DMS53 treated with DMSO at 0.1 percent for 48 hours (cell line): ENCODE results near the gene SPEF2.
A peak's percentile ranks its signal among the peaks of the same experiment; 100 is the strongest.
"Not testable (repeated sequence)": the region's sequence is repeated elsewhere in the genome, so short reads cannot be mapped to it uniquely, and the experiment has no call there.

Experiments used
- DNase-seq: peaks from one replicate; lab custom pipeline; 2025; ENCODE audit not compliant: unreplicated experiment; lab: John Stamatoyannopoulos, UW

Gene SPEF2

GRCh38 chr5:35651002-35651756 is 33.5 kb downstream of the SPEF2 start:
- peak; percentile 15 for DNase-seq

- DNase-seq, result no peak
These were observed 39.1 kb downstream of the SPEF2 start for GRCh38 chr5:35656721-35657120.

DNA sequence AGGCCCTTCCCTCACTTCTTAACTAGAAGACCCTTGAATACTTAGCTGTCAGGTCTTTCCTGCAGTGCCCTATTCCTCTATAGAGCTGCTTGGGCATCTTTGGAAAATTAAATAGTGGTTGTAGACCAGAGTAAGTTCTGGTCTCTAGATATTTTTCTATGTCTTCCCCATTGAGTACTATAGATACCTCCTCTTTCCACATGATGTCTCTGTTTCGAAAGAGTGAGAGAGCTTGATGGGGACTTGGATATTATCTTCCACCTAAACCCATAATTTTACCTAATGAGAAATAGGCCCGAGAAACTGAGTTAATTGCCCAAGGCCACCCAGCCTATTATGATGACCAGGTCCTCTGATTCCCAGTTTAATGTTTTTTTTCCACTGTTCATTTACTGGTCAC is 40.2 kb downstream of the SPEF2 start:
- DNase-seq, result no peak

GRCh38 chr5:35659556-35659955 is 41.9 kb downstream of the SPEF2 start:
- no peak for DNase-seq

GRCh38 chr5:35660451-35660850 is 42.8 kb downstream of the SPEF2 start:
- no peak for DNase-seq

DNA sequence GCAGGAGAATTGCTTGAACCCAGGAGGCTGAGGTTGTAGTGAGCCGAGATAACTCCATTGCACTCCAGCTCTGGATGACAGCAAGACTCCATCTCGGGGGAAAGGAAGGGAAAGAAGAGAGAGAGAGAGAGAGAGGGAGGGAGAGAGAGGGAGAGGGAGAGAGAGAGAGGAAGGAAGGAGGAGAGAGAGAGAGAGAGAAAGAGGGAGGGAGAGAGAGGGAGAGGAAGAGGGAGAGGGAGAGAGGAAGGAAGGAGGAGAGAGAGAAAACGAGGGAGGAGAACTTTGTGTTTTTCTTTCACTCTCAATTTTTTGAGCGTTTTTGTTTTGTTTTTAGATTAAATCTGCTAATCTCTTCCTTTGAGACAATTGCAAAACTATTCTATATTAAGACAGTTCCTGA is 46.9 kb downstream of the SPEF2 start:
- no peak for DNase-seq

DNA sequence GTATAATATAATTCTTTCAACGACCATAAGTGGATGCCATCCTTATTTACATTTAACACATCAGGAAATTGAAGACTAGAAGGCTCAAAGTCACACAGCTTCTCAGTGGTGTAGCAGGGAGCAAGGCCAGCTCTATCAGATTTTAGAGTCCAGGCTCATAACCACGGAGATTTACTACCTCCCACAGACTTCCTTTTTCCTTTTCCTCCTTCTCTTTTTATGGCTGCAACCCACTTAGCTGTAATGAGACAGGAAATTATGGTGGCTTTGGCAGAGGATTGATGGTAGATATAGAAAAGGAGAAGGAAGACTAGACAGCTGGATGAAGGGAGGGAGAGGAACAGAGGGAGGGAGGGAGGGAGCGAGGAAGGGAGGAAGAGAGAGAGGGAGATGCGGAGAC is 47.4 kb downstream of the SPEF2 start:
- no peak for DNase-seq

DNA sequence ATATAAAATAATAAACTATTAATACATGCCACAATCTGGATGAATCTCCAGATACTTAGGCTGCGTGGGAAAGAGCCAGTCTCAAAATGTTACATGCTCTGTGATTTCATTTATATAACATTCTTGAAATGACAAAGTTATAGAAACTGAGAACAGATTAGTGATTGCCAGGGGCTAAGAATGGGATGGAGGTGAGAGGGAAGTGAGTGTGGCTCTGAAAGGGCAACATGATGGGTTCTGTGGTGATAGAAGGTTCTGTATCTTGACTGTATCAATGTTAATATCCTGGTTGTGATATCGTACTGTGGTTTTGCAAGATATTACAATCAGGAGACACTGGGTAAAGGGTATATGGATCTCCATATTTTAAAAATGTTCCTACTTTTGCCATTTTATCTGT is 50.7 kb downstream of the SPEF2 start:
- DNase-seq, result no peak

DNA sequence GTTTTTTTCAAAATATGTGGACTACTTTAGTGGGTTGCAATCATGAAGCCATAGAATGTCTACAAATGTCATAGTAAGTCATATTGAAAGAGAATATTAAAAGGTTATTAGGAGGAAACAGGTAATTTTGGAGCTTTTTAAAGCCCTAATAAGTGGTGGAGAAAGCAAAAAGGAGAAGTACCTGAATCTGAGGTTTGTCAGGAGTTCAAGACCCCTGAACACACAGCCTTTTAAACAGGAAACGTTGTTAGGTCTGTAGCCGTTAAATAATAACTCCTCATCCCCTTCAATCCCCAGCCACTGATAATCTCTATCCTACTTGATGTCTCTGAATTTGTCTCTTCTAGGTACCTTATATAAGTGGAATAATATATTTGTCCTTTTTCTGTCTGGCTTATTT is 51.1 kb downstream of the SPEF2 start:
- DNase-seq, result no peak

DNA sequence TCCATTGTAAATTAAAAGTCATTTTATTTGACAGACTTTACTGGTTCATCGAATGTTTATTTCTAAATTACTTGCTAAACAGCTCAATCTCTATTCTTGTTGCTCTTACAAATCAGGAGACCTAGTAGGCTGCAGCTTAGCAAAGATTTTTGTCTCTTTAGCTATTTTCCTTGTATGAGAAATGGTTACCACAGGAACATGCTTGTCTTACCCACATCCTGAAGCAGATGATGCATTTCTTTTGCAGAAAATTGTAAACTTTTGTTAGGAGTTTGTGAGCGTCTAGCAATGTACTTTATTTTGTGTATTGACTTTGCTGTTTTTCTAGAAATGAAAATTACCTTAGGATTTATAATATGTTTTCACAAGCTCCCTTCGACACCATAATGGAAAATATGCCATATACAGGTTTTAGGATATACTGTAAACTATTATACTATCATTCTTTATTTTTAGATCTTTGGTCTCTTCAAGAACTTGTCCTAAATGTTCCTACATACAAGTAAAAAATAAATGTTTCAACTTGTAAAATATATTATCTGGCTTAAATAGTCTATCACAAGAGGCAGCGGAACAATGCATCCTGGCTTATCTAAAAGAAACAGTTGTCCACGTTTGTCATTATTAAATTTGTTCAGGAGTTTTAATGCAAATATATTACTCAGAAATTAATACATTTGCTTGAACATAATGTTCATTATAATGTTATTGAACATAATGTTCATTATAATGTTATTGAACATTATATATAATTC is 54.1 kb downstream of the SPEF2 start:
- no peak for DNase-seq

- DNase-seq, result not testable (repeated sequence)
These were observed 54.6 kb downstream of the SPEF2 start for GRCh38 chr5:35672296-35672655.

GRCh38 chr5:35672995-35673394 is 55.3 kb downstream of the SPEF2 start:
- no peak for DNase-seq

- no peak for DNase-seq
These were observed 56.4 kb downstream of the SPEF2 start for GRCh38 chr5:35674049-35674448.

- DNase-seq, result no peak
These were observed 57.7 kb downstream of the SPEF2 start for GRCh38 chr5:35675392-35675791.

DNA sequence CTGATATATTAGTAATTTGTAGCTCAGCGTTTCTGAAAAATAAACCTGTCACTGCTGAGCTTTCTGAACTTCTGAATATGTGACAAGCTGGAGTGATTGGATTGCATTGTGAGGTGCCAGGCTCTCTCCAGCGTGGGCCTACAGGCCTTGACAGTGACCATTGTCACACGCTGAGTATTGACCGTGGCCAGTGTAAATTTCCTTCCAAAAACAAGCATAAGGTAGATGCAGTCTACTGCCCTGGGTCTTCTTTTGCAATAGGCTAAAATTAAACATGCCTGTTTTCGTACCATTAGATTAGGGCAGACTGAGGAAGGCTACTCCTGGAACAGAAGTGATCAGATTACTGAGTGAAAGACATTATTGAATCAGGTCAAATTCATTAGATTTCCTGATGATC is 60.2 kb downstream of the SPEF2 start:
- no peak for DNase-seq

DNA sequence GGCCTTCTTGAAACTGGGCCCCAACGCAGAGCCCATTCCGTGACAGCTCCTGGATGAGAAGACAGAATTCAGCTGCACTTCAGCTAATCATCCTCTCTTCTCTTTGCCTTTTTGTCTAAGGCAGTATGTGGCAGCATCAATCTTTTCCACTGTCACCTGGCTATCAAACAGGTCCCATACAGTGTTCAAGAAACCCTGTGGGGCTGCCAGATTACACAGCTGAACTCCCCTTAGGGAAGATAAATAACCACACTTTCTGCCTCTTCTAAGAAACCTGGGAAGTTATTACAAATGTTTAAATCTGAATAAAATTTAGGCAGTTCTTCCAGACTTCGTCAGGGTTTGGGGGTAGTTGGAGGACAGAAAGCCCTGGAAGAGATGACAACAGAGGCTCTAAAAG is 61.0 kb downstream of the SPEF2 start:
- DNase-seq, result no peak

DNA sequence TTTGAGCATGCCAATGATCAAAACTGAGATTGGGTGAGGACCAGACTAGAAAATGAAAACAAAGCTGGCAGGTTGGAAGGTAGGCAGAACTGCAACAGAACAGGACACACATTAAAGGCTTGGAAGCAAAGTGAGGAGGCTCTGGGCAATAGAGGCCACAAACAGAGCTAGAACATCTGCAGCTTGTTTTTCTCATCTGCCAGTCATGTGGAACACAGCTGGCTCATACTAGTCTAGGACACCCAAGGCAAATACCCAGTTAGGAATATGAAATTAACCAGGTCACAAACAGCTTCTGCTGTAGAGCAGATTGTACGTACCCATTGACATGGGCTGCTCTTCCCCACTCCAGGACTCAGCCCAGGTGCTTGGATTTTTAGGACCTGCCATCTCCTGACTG is 61.7 kb downstream of the SPEF2 start:
- no peak for DNase-seq

DNA sequence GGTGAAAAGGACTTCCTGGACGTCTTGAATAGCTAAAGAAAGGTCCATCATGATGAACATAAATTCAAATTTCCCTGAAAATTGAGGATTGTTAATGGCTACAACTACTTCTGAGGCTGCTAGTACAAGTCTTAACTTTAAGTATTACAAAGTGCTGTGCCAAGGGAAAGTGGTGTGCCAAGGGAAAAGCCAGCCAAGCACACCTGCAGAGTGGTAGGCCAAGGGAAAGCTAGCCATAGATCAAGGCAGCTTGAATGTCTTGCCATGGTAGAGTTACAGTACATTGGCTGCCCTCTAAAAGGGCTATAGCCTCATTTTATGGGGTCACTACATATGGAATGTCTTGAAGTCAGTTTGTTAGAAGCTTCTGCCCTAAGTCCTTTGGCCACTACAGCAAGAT is 64.2 kb downstream of the SPEF2 start:
- no peak for DNase-seq

- DNase-seq, result no peak
These were observed 65.8 kb downstream of the SPEF2 start for GRCh38 chr5:35683466-35683865.

- DNase-seq, result no peak
These were observed 67.5 kb downstream of the SPEF2 start for GRCh38 chr5:35685161-35685560.

GRCh38 chr5:35687961-35688360 is 70.3 kb downstream of the SPEF2 start:
- no peak for DNase-seq

DNA sequence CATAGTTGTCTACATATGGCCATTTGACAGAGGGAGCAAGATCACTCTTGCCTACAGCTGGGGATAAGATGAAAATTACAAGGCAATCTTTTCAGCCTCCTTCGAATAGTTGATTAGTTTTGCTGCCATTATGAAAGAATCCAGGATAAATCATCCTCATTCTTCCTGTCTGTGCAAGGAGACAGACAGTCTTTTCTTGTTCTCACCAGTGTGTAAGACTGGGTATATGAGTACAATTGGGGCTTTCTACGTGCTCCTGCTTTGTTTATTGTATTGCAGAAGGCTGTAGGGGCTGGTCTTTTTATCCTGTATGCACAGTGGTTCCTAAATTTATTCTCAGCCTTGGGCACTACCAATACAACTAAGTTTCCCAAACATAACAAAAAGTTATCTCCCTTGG is 76.8 kb downstream of the SPEF2 start:
- no peak for DNase-seq
